Activated effector memory CD4-positive, alpha-beta T cell treated with Interleukin-2 at 50 U/mL for 16 hours (primary cell): ENCODE data around the gene CTDSPL.

Source experiments
- DNase-seq: peaks from one replicate; pipeline ENCODE4 v3.0.0-alpha.2; 2020

Gene CTDSPL

GRCh38 chr3:37920156-37920699, 58.5 kb downstream of the CTDSPL start:
- DNase-seq, result no peak

- DNase-seq, result no peak
Observed at GRCh38 chr3:37921025-37921424, 59.3 kb downstream of the CTDSPL start.

- no peak for DNase-seq
Observed at GRCh38 chr3:37922721-37923568, 61.3 kb downstream of the CTDSPL start.

- DNase-seq, result no peak
Observed at GRCh38 chr3:37923569-37924040, 61.9 kb downstream of the CTDSPL start.

- no peak for DNase-seq
Observed at GRCh38 chr3:37924453-37924852, 62.8 kb downstream of the CTDSPL start.

- DNase-seq, result no peak
Observed at GRCh38 chr3:37925157-37925556, 63.5 kb downstream of the CTDSPL start.

GRCh38 chr3:37926611-37927010, 64.9 kb downstream of the CTDSPL start:
- DNase-seq, result no peak

GRCh38 chr3:37930495-37930894, 68.8 kb downstream of the CTDSPL start:
- DNase-seq, result no peak

- no peak for DNase-seq
Observed at GRCh38 chr3:37932505-37932904, 70.8 kb downstream of the CTDSPL start.

GRCh38 chr3:37934631-37935289, 73.1 kb downstream of the CTDSPL start:
- no peak for DNase-seq

GRCh38 chr3:37935290-37935668, 73.6 kb downstream of the CTDSPL start:
- no peak for DNase-seq

GRCh38 chr3:37935756-37936666, 74.3 kb downstream of the CTDSPL start:
- DNase-seq, result no peak

- DNase-seq, result no peak
Observed at GRCh38 chr3:37937156-37937555, 75.5 kb downstream of the CTDSPL start.

GRCh38 chr3:37938011-37938410, 76.3 kb downstream of the CTDSPL start:
- no peak for DNase-seq

GRCh38 chr3:37940242-37940908, 78.7 kb downstream of the CTDSPL start:
- DNase-seq, result no peak

- no peak for DNase-seq
Observed at GRCh38 chr3:37941608-37942508, 80.2 kb downstream of the CTDSPL start.

- DNase-seq, result no peak
Observed at GRCh38 chr3:37942646-37943045, 81.0 kb downstream of the CTDSPL start.

GRCh38 chr3:37943126-37943525, 81.4 kb downstream of the CTDSPL start:
- no peak for DNase-seq

GRCh38 chr3:37943631-37944314, 82.1 kb downstream of the CTDSPL start:
- no peak for DNase-seq

GRCh38 chr3:37944391-37944842, 82.7 kb downstream of the CTDSPL start:
- DNase-seq, result no peak
